Mononuclear cell (primary cell): Measurements from ENCODE around the gene HMCN2. TPM values are rescaled to one million over a fixed set of nuclear protein-coding genes. Genes with fewer than 3 reads are reported as not detected.

Source experiments
- H3K27me3 ChIP-seq: 2 replicates; pipeline ENCODE4 v1.6.0; 2011; ENCODE audit warnings: low read length, control low read depth; ENCODE audit not compliant: insufficient read depth
- H3K4me1 ChIP-seq: 2 replicates; pipeline ENCODE4 v1.5.1; 2011; ENCODE audit warnings: mild to moderate bottlenecking, low read length, control low read depth; ENCODE audit not compliant: insufficient read depth
- H3K4me3 ChIP-seq: 2 replicates; pipeline ENCODE4 v1.5.1; 2011; ENCODE audit warnings: mild to moderate bottlenecking, low read length, moderate library complexity
- H3K9me3 ChIP-seq: 2 replicates; pipeline ENCODE4 v1.5.1; 2011; ENCODE audit warnings: low read depth, mild to moderate bottlenecking, control low read depth, low read length
- total RNA-seq: library from RNA; depleted of rRNA; stranded (reverse); fragments of >200 nt; gene quantifications from one replicate; pipeline ENCODE4 v1.2.3, GENCODE V29; 2012

The HMCN2 gene
- total RNA-seq, 1 donor: not detected

GRCh38 chr9:130341839-130342713, 76.5 kb downstream of the HMCN2 start:
- H3K4me3 ChIP-seq: no peak overlapping the region
- H3K27me3 ChIP-seq: no peaks in the 10 kb centered on the region
- H3K9me3 ChIP-seq: no peaks in the 10 kb centered on the region
- no peaks in the 10 kb centered on the region for H3K4me1 ChIP-seq

DNA sequence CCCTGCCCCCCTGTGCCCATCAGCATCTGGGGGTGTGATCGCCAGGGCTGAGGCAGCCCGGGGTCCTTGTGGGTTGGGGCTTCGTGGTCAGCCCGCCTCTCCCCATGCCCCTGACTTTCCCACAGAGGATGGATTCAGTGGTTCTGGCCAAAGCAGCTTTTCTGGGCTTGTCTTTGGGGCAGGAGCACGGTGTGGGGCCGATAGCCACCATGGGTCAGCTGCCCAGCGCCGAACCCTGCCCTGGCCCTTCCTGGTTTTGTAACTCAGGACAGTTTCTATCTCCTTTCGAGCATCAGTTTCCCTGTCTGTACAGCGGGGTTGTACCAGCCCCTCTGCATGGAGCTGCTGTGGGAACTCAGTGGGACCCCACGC, 77.1 kb downstream of the HMCN2 start:
- Histone ChIP-seq H3K9me3 (no peaks in the 10 kb centered on the region), H3K4me3 (no peak overlapping the region), H3K4me1 (no peaks in the 10 kb centered on the region), H3K27me3 (no peaks in the 10 kb centered on the region)

- Histone ChIP-seq H3K9me3 (no peaks in the 10 kb centered on the region), H3K27me3 (no peaks in the 10 kb centered on the region), H3K4me1 (no peaks in the 10 kb centered on the region), H3K4me3 (no peak overlapping the region)
Measured at GRCh38 chr9:130343445-130343918, 77.9 kb downstream of the HMCN2 start.

- Histone ChIP-seq H3K4me1 (no peaks in the 10 kb centered on the region), H3K9me3 (no peaks in the 10 kb centered on the region)
Measured at GRCh38 chr9:130344366-130344765, 78.8 kb downstream of the HMCN2 start.

DNA sequence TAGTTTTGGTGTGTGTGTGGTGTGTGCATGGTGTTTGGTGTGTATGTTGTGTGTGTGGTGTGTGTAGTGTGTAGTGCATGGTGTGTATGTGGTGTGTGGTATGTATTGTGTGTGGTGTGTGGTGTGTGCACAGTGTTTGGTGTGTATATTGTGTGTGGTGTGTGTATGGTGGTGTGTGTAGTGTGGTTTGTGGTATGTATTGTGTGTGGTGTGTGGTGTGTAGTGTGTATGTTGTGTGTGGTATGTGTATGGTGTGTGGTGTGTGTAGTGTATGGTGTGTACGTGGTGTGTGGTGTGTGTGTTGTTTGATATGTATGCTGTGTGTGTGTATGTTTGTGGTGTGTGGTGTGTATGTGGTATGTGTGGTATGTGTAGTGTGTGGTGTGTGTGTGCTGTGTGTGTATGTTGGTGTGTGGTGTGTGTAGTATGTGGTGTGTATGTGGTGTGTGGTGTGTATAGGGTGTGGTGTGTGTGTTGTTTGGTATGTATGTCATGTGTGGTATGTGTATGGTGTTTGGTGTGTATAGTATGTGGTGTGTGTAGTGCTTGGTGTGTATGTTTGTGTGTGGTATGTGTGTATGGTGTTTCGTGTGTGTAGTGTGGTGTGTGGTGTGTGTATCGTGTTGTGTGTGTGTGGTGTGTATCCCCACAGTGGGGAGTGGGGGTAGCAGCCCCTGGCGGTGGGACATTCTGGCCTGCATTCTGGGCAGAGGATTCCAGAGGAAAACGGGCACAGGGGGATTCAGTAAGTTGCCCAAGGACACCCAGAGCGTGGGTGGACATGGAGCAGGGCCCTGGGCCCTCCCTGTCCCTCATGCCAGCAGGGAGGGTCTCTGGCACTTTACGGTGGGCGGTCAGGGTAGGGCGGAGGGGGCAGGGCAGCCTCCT, 79.7 kb downstream of the HMCN2 start:
- Histone ChIP-seq H3K4me1 (no peaks in the 10 kb centered on the region), H3K27me3 (no peaks in the 10 kb centered on the region), H3K9me3 (no peaks in the 10 kb centered on the region), H3K4me3 (no peak overlapping the region)

More at GRCh38 chr9:130344366-130344765, 78.8 kb downstream of the HMCN2 start:
- H3K27me3 ChIP-seq: no peaks in the 10 kb centered on the region
- H3K4me3 ChIP-seq: no peak overlapping the region

DNA sequence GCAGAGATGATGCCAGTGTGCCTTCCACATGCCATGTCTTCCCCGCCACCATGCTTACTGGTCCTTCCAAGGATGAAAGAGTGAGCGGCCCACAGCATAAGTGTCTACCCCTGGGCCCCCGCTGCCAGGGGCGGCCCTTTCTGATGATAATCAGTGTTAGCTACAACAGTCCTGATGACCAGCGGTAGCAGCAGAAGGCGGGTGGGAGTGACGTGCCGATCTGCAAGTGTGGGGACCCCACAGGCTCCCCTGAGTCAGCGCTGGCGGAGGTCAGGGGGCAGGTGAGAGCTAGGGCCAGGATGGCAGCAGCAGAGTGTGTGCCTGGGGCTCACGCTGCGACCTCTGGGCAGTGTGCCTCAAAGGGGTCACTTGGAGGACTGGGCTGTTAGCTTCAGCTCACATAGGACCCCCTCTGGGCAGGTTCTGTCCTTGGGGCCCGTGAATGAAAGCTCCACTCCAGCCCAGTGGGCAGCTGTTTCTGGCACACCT, 80.4 kb downstream of the HMCN2 start:
- Histone ChIP-seq H3K4me3 (no peak overlapping the region), H3K4me1 (no peaks in the 10 kb centered on the region), H3K9me3 (no peaks in the 10 kb centered on the region), H3K27me3 (no peaks in the 10 kb centered on the region)

DNA sequence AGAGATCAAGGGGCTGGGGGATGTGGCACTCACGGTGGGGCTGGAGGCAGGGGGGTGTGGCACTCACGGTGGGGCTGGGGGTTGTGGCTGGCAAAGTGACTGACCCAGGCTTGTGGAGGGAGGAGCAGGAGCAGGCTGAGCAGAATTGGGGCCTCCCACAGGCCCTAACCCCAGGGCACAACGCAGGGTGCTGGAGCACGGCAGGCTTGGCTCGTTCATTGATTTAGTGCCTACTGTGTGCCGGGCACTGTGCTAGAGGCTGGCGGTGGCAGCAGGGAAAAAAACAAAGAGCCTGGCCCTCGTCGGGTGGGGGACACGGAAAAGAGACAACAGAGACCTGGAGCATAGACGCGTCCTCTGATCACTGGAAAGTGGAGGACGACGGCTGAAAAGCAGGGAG, 80.9 kb downstream of the HMCN2 start:
- no peak overlapping the region for H3K4me3 ChIP-seq
- no peaks in the 10 kb centered on the region for H3K9me3 ChIP-seq
- no peaks in the 10 kb centered on the region for H3K4me1 ChIP-seq
- H3K27me3 ChIP-seq: no peaks in the 10 kb centered on the region

DNA sequence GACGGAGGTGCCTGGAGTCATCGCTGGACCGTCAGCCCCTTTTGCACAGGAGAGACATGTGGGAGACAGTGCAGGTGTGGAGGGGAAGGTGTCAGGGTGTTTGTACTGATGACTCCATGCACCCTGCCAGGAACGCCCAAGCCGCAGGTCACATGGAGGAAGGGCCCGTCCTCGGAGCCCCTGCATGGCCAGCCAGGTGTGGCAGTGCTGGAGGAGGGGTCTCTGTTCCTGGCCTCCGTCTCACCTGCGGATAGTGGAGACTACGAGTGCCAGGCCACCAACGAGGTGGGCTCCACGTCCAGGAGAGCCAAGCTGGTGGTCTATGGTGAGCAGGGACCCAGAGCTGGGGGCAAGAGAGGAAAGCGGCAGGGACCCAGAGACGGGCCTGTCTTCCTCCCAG, 81.5 kb downstream of the HMCN2 start:
- H3K4me3 ChIP-seq: no peak overlapping the region
- H3K9me3 ChIP-seq: no peaks in the 10 kb centered on the region
- H3K27me3 ChIP-seq: no peaks in the 10 kb centered on the region
- H3K4me1 ChIP-seq: no peaks in the 10 kb centered on the region

GRCh38 chr9:130347931-130348330, 82.4 kb downstream of the HMCN2 start:
- no peaks in the 10 kb centered on the region for H3K27me3 ChIP-seq
- no peaks in the 10 kb centered on the region for H3K9me3 ChIP-seq
- no peak overlapping the region for H3K4me3 ChIP-seq
- no peaks in the 10 kb centered on the region for H3K4me1 ChIP-seq

GRCh38 chr9:130348341-130348740, 82.8 kb downstream of the HMCN2 start:
- Histone ChIP-seq H3K27me3 (no peaks in the 10 kb centered on the region), H3K4me3 (no peak overlapping the region), H3K4me1 (no peaks in the 10 kb centered on the region), H3K9me3 (no peaks in the 10 kb centered on the region)

- H3K27me3 ChIP-seq: no peaks in the 10 kb centered on the region
- no peaks in the 10 kb centered on the region for H3K9me3 ChIP-seq
- H3K4me1 ChIP-seq: no peaks in the 10 kb centered on the region
- H3K4me3 ChIP-seq: no peak overlapping the region
Measured at GRCh38 chr9:130348881-130349280, 83.3 kb downstream of the HMCN2 start.

DNA sequence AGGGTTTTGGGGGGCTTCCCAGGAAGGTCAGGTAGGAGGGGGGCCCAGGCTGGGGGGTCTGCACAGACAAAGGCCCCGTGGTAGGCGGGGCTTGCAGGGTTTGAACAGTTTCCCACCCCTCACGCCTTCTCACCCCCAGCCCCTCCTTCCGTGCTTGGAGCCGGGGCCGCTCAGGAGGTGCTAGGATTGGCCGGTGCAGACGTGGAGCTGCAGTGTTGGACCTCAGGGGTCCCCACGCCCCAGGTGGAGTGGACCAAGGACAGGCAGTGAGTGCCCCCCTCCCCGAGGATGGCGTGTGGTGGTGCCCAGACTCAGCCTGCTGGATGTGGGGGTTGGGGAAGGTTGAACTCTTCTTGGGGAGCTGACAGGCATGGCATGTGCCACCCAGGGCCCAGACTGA, 83.8 kb downstream of the HMCN2 start:
- H3K9me3 ChIP-seq: no peaks in the 10 kb centered on the region
- H3K4me1 ChIP-seq: no peaks in the 10 kb centered on the region
- H3K27me3 ChIP-seq: no peaks in the 10 kb centered on the region
- no peak overlapping the region for H3K4me3 ChIP-seq

DNA sequence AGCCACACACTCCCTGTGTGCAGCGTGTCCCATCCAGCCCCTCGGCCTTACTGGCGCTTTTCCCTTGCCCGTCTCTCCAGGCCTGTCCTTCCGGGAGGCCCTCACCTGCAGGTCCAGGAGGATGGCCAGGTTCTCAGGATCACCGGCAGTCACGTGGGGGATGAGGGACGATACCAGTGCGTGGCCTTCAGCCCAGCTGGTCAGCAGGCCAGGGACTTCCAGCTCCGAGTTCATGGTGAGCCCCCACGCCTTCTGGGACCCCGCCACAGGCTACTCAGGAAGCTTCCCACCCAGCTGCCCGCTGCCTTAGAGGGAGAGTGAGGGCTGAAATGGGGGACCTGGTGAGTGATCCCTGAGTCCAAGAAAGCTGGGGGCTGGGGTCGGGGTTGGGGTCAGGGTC, 85.8 kb downstream of the HMCN2 start:
- Histone ChIP-seq H3K4me1 (no peaks in the 10 kb centered on the region), H3K27me3 (no peaks in the 10 kb centered on the region), H3K4me3 (no peak overlapping the region), H3K9me3 (no peaks in the 10 kb centered on the region)

GRCh38 chr9:130352081-130352480, 86.5 kb downstream of the HMCN2 start:
- Histone ChIP-seq H3K9me3 (no peaks in the 10 kb centered on the region), H3K4me3 (no peak overlapping the region), H3K4me1 (no peaks in the 10 kb centered on the region), H3K27me3 (no peaks in the 10 kb centered on the region)

- no peaks in the 10 kb centered on the region for H3K9me3 ChIP-seq
- no peaks in the 10 kb centered on the region for H3K27me3 ChIP-seq
- H3K4me1 ChIP-seq: no peaks in the 10 kb centered on the region
- H3K4me3 ChIP-seq: no peak overlapping the region
Measured at GRCh38 chr9:130352586-130353285, 87.2 kb downstream of the HMCN2 start.
